IMR-90 (cell line): ENCODE results near the gene CEACAM7.

ENCODE experiments used
- BHLHE40 ChIP-seq: fragments of 150-350 bp; IDR thresholded peaks from 2 replicates; pipeline ENCODE4 v1.6.1; 2016; ENCODE audit warnings: mild to moderate bottlenecking, low read depth, low read length
- CEBPB ChIP-seq: IDR thresholded peaks from 2 replicates; pipeline ENCODE4 v1.6.1; 2012; ENCODE audit warnings: low read depth, low read length, improper control_type of control experiment
- CHD1 ChIP-seq: IDR thresholded peaks from 2 replicates; pipeline ENCODE4 v1.6.1; 2012; ENCODE audit warnings: low read depth, low read length, improper control_type of control experiment
- MAZ ChIP-seq: IDR thresholded peaks from 2 replicates; pipeline ENCODE4 v1.6.1; 2012; ENCODE audit warnings: low read depth, mild to moderate bottlenecking, low read length, improper control_type of control experiment, moderate library complexity, borderline replicate concordance
- MXI1 ChIP-seq: IDR thresholded peaks from 2 replicates; pipeline ENCODE4 v1.6.1; 2012; ENCODE audit warnings: low read depth, mild to moderate bottlenecking, low read length, moderate library complexity, borderline replicate concordance
- POLR2A ChIP-seq: IDR thresholded peaks from 2 replicates; pipeline ENCODE4 v1.6.1; 2012; ENCODE audit warnings: mild to moderate bottlenecking, low read depth, low read length
- RAD21 ChIP-seq: IDR thresholded peaks from 2 replicates; pipeline ENCODE4 v1.6.1; 2012; ENCODE audit warnings: low read length, improper control_type of control experiment
- RCOR1 ChIP-seq: IDR thresholded peaks from 2 replicates; pipeline ENCODE4 v1.6.1; 2012; ENCODE audit warnings: mild to moderate bottlenecking, low read length, improper control_type of control experiment; ENCODE audit not compliant: insufficient replicate concordance
- RFX5 ChIP-seq: IDR thresholded peaks from 2 replicates; pipeline ENCODE4 v1.8.0; 2012; ENCODE audit warnings: low read depth, mild to moderate bottlenecking, low read length, moderate library complexity
- SMC3 ChIP-seq: fragments of 150-350 bp; IDR thresholded peaks from 2 replicates; pipeline ENCODE4 v1.6.1; 2016; ENCODE audit warnings: low read depth, mild to moderate bottlenecking, antibody characterized with exemption, low read length, moderate library complexity
- TF ChIP-seq, protein P1 (sequence below): conservative IDR thresholded peaks from 2 replicates; pipeline ENCODE4 v1.5.1; 2012; ENCODE audit warnings: mild to moderate bottlenecking, low read depth, low read length, improper control_type of control experiment
- TF ChIP-seq, protein P2 (sequence below): fragments of 150-350 bp; IDR thresholded peaks from 2 replicates; pipeline ENCODE4 v1.6.1; 2017; ENCODE audit warnings: mild to moderate bottlenecking, antibody characterized with exemption, low read length, low read depth

DNA sequence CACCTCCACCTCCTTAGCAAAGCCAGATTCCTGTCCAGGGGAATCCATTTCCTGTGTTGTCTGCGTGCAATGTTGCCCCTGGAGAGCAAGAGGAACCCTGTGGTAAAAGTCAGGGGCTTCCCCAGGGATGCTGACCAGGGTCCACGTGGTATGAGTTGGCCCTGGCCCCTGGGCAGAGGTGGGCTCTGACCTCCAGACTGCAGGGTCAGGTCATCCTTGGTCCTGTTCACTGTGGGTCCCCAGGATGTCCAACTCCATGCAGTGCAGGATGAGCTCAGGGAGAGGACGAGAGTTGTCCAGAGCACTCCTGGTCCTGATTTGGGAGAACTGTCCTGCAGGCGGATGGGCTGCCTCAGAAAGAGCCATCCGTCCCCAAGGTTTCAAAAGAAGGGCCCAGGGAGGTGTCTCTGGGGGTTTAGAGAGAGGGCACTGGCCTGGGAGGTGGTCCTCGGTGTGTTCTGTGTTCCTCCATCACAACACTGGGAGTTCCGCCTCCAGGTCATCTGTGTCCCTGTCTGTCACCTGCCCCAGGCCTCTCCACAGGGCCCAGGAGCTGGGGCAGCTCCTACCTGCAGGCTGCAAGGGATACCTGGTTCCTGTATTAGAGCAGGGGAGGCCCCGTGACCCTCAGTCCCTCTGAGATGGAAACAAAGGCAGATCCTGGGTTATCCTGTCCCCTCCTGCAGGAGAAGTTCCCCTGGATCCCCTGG, 59.9 kb downstream of the CEACAM7 start:
- TF ChIP-seq, protein P1, sequence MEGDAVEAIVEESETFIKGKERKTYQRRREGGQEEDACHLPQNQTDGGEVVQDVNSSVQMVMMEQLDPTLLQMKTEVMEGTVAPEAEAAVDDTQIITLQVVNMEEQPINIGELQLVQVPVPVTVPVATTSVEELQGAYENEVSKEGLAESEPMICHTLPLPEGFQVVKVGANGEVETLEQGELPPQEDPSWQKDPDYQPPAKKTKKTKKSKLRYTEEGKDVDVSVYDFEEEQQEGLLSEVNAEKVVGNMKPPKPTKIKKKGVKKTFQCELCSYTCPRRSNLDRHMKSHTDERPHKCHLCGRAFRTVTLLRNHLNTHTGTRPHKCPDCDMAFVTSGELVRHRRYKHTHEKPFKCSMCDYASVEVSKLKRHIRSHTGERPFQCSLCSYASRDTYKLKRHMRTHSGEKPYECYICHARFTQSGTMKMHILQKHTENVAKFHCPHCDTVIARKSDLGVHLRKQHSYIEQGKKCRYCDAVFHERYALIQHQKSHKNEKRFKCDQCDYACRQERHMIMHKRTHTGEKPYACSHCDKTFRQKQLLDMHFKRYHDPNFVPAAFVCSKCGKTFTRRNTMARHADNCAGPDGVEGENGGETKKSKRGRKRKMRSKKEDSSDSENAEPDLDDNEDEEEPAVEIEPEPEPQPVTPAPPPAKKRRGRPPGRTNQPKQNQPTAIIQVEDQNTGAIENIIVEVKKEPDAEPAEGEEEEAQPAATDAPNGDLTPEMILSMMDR: no peak
- no peak for TF ChIP-seq CEBPB
- TF ChIP-seq SMC3: no peak
- TF ChIP-seq CHD1: no peak
- no peak for TF ChIP-seq BHLHE40
- TF ChIP-seq POLR2A: no peak
- TF ChIP-seq RCOR1: no peak
- TF ChIP-seq, protein P2, sequence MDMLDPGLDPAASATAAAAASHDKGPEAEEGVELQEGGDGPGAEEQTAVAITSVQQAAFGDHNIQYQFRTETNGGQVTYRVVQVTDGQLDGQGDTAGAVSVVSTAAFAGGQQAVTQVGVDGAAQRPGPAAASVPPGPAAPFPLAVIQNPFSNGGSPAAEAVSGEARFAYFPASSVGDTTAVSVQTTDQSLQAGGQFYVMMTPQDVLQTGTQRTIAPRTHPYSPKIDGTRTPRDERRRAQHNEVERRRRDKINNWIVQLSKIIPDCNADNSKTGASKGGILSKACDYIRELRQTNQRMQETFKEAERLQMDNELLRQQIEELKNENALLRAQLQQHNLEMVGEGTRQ: no peak
- no peak for TF ChIP-seq RAD21
- no peak for TF ChIP-seq MAZ
- no peak for TF ChIP-seq MXI1
- no peak for TF ChIP-seq RFX5
